MM.1S (cell line): ENCODE measurements around the gene STK4.

ENCODE experiments used
- EZH2 ChIP-seq: fragments of 300-600 bp; sonication (generic); optimal IDR thresholded peaks from 2 replicates; pipeline ENCODE3; 2017; ENCODE audit warnings: low read depth, mild to moderate bottlenecking, antibody characterized with exemption, low read length, mixed read lengths
- TF ChIP-seq, protein P1 (sequence below): fragments of 300-600 bp; sonication (generic); IDR thresholded peaks from 2 replicates; pipeline ENCODE4 v1.5.1; 2016; ENCODE audit warnings: antibody characterized with exemption, low read length, mixed read lengths

DNA sequence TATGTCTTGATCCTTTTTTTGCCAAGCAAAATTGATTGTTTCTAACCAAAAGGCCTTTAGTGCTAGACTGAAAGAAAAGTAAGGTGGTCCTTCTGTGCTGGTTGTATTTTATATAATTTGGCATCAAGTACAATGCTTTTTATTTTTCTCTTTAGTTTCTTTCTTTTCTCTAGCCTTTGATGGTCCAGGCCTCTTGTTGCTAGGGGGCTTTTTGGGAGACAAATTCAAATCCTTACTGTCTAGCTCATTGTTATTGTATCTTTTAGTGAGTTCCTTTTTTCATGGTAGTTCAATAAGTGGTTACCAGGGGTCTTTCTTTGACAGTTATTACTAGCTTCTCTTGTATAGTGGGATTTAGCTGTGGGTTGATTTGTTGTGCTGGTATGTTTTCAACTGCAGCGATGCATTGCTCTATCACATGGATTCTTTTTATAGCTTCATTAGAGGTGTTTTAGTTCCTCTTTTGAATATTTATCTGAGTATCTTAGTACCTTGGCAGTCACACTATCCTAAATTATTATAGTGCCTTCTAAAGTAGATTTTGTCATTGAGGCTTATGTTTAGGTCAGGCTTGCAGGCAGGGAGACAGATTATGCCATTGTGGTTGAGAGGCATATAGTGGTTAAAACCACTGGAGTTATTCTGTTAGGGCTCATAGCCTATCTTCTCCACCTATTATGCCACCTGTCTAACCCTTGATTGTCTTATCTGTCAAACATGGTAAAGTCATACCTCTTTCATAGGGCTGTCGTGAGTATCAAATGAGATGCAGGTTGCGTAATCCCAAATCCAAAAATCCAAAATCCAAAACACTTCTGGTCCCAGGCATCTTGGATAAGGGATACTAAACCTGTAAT lies 85.1 kb downstream of the STK4 start:
- TF ChIP-seq, protein P1, sequence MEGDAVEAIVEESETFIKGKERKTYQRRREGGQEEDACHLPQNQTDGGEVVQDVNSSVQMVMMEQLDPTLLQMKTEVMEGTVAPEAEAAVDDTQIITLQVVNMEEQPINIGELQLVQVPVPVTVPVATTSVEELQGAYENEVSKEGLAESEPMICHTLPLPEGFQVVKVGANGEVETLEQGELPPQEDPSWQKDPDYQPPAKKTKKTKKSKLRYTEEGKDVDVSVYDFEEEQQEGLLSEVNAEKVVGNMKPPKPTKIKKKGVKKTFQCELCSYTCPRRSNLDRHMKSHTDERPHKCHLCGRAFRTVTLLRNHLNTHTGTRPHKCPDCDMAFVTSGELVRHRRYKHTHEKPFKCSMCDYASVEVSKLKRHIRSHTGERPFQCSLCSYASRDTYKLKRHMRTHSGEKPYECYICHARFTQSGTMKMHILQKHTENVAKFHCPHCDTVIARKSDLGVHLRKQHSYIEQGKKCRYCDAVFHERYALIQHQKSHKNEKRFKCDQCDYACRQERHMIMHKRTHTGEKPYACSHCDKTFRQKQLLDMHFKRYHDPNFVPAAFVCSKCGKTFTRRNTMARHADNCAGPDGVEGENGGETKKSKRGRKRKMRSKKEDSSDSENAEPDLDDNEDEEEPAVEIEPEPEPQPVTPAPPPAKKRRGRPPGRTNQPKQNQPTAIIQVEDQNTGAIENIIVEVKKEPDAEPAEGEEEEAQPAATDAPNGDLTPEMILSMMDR: no peak
- no peak for TF ChIP-seq EZH2
